PFSK-1 (cell line): ENCODE data around the gene INO80E.

Experiments
- FOXP2 ChIP-seq: optimal IDR thresholded peaks from 2 replicates; pipeline ENCODE3; 2011; ENCODE audit warnings: borderline replicate concordance, control low read depth, inconsistent platforms; ENCODE audit not compliant: insufficient read depth; ENCODE audit errors: extremely low read length, extremely low read depth
- POLR2AphosphoS5 ChIP-seq: IDR thresholded peaks from 2 replicates; pipeline ENCODE4 v1.6.1; 2012; ENCODE audit warnings: low read depth, mild to moderate bottlenecking, control low read depth, low read length, moderate library complexity
- REST ChIP-seq, 2 experiments: IDR thresholded peaks; 2 replicates each; pipeline versions ENCODE4 v1.6.1 to v1.8.0; 2011 to 2012; ENCODE audit warnings: low read depth in 2 of 2, low read length in 2 of 2, control low read depth in 1 of 2, inconsistent platforms in 1 of 2, mild to moderate bottlenecking in 1 of 2, moderate library complexity in 1 of 2; ENCODE audit not compliant: insufficient read depth in 1 of 2
- SIN3A ChIP-seq: IDR thresholded peaks from 2 replicates; pipeline ENCODE4 v1.6.1; 2012; ENCODE audit warnings: mild to moderate bottlenecking, low read length, moderate library complexity, borderline replicate concordance; ENCODE audit not compliant: insufficient read depth
- TAF1 ChIP-seq: IDR thresholded peaks from 2 replicates; pipeline ENCODE4 v1.6.1; 2012; ENCODE audit warnings: low read length, control low read depth, borderline replicate concordance; ENCODE audit not compliant: insufficient read depth

The INO80E gene

GRCh38 chr16:30005341-30006094 lies 9.5 kb downstream of the INO80E start:
- TF ChIP-seq REST (IDR thresholded peaks at IDR 0.05; ENCODE audit: insufficient read depth in 1 of 2, low read depth in 2 of 2, low read length in 2 of 2) (no peak), POLR2AphosphoS5 (no peak), TAF1 (no peak), FOXP2 (no peak), SIN3A (no peak)

- no peak for TF ChIP-seq TAF1
- no peak for TF ChIP-seq SIN3A
- no peak for TF ChIP-seq POLR2AphosphoS5
- no peak for TF ChIP-seq FOXP2
- TF ChIP-seq REST (IDR thresholded peaks at IDR 0.05; ENCODE audit: insufficient read depth in 1 of 2, low read depth in 2 of 2, low read length in 2 of 2) = no peak
These were observed 10.0 kb downstream of the INO80E start for GRCh38 chr16:30006095-30006473.

GRCh38 chr16:30006659-30007377 lies 10.8 kb downstream of the INO80E start:
- no peak for TF ChIP-seq FOXP2

- no peak for TF ChIP-seq SIN3A
- no peak for TF ChIP-seq POLR2AphosphoS5
- no peak for TF ChIP-seq REST (IDR thresholded peaks at IDR 0.05; ENCODE audit: insufficient read depth in 1 of 2, low read depth in 2 of 2, low read length in 2 of 2)
- TF ChIP-seq FOXP2 = no peak
- TF ChIP-seq TAF1 = no peak
These were observed 11.4 kb downstream of the INO80E start for GRCh38 chr16:30007378-30007895.

- TF ChIP-seq REST (IDR thresholded peaks at IDR 0.05; ENCODE audit: insufficient read depth in 1 of 2, low read depth in 2 of 2, low read length in 2 of 2) = no peak
- TF ChIP-seq FOXP2 = no peak
These were observed 13.2 kb downstream of the INO80E start for GRCh38 chr16:30009085-30009862.
